Measurements from ENCODE around the gene ARID3B.

DNA sequence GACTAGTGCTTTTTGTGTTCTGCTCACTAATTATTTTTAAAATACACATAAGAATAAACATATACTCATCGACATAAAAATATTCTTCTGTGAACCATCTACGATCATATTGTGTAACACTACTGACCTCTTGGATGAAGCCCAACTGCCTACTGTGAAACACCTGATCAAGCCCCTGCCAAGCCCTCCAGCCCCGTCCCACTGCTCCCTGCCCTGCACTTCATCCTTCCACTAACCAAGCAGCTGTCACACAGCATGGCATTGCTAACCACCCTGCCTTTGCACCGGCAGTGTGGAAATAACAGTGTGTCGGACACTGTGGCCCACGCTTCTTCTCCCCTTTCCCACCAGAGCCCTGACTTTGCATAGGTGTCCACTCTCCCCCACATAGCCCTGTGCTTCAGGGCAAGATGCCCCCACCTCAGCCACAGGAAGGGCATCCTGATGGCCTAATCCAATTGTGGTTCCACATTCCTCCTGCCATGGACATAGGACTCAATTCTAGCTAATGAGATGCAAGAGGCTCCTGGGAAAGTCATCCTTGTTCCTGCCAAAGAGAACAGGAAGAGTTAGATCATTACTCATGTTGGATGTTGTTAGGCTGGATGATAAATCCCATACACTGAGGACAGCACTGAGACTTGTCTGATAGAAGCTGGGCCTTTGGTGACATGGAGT is 35.0 kb upstream of the ARID3B start:
- TF ChIP-seq, protein P1, sequence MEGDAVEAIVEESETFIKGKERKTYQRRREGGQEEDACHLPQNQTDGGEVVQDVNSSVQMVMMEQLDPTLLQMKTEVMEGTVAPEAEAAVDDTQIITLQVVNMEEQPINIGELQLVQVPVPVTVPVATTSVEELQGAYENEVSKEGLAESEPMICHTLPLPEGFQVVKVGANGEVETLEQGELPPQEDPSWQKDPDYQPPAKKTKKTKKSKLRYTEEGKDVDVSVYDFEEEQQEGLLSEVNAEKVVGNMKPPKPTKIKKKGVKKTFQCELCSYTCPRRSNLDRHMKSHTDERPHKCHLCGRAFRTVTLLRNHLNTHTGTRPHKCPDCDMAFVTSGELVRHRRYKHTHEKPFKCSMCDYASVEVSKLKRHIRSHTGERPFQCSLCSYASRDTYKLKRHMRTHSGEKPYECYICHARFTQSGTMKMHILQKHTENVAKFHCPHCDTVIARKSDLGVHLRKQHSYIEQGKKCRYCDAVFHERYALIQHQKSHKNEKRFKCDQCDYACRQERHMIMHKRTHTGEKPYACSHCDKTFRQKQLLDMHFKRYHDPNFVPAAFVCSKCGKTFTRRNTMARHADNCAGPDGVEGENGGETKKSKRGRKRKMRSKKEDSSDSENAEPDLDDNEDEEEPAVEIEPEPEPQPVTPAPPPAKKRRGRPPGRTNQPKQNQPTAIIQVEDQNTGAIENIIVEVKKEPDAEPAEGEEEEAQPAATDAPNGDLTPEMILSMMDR (conservative IDR thresholded peaks at IDR 0.05; ENCODE audit: low read length), result no peak
- no peak for TF ChIP-seq EZH2phosphoT487 (IDR thresholded peaks at IDR 0.05; ENCODE audit: borderline replicate concordance, low read depth, low read length)
